ENCODE measurements around the gene TAF11L9.
"Not testable (repeated sequence)": the region's sequence is repeated elsewhere in the genome, so short reads cannot be mapped to it uniquely, and the experiment has no call there.

Gene TAF11L9

DNA sequence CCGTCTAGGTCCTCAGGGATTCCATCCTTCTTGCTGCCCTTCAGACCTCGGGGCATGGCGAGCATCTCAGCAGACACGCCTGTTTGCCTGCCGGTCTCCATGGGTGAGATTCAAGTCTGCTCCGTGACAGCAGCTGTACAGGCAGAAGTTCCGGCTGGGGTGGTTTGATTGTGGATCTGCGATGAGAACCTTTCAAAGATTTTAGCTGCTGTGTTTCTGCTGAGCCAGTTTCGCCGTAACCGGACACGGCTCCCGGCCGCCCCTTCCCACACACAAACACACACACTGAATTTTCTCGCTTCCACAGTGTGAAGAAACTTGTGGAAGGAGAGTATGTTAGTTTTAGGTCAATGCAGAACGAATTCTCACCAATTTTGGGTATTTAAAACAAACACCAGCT lies 3.3 kb downstream of the TAF11L9 start, which contains the start of gene TAF11L8:
TAF11L8 (minus strand) TSS at position 101 of the 400 bp plus-strand sequence.
- not testable (repeated sequence) for H3K4me3 ChIP-seq (ENCODE audit: low read length); H3K9me3 ChIP-seq (ENCODE audit: control insufficient read depth, low read depth, low read length); H3K36me3 ChIP-seq (ENCODE audit: control insufficient read depth, low read depth, low read length); H3K27ac ChIP-seq (ENCODE audit: low read length); H3K9ac ChIP-seq (ENCODE audit: low read length); H3K27me3 ChIP-seq (ENCODE audit: control insufficient read depth, insufficient read depth, low read length); H3K4me1 ChIP-seq (ENCODE audit: control insufficient read depth, low read depth, low read length)

DNA sequence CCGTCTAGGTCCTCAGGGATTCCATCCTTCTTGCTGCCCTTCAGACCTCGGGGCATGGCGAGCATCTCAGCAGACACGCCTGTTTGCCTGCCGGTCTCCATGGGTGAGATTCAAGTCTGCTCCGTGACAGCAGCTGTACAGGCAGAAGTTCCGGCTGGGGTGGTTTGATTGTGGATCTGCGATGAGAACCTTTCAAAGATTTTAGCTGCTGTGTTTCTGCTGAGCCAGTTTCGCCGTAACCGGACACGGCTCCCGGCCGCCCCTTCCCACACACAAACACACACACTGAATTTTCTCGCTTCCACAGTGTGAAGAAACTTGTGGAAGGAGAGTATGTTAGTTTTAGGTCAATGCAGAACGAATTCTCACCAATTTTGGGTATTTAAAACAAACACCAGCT lies 8.5 kb downstream of the TAF11L9 start, which contains the start of gene TAF11L7:
TAF11L7 (minus strand) TSS at position 101 of the 400 bp plus-strand sequence.
- H3K27me3 ChIP-seq (ENCODE audit: control insufficient read depth, insufficient read depth, low read length); H3K9ac ChIP-seq (ENCODE audit: low read length); H3K36me3 ChIP-seq (ENCODE audit: control insufficient read depth, low read depth, low read length); H3K4me3 ChIP-seq (ENCODE audit: low read length); H3K27ac ChIP-seq (ENCODE audit: low read length); H3K9me3 ChIP-seq (ENCODE audit: control insufficient read depth, low read depth, low read length); H3K4me1 ChIP-seq (ENCODE audit: control insufficient read depth, low read depth, low read length): not testable (repeated sequence)
